Gastroesophageal sphincter (tissue), 4 donors: Measurements from ENCODE around the gene EFR3B. TPM values are rescaled to one million over a fixed set of nuclear protein-coding genes. Genes with fewer than 3 reads are reported as not detected.

ENCODE experiments used
- ATAC-seq: fragments of 150-250 bp; one replicate; pipeline ENCODE4 v1.9.1; 2016; ENCODE audit warnings: mild to moderate bottlenecking, moderate library complexity
- H3K27ac ChIP-seq, 4 donors: fragments of 200-600 bp; sonication (generic) in 3 of 4; 1 replicate in 3 of 4; 2 replicates in 1 of 4; pipeline ENCODE4 v1.5.1; 2016 to 2019
- H3K27me3 ChIP-seq: fragments of 200-600 bp; sonication (generic); one replicate; pipeline ENCODE4 v1.5.1; 2019
- H3K36me3 ChIP-seq, 2 donors: fragments of 200-600 bp; sonication (generic); one replicate each; pipeline ENCODE4 v1.5.1; 2019; ENCODE audit warnings: control low read depth in 1 of 2
- H3K4me1 ChIP-seq, 3 donors: fragments of 200-600 bp; sonication (generic); 1 replicate in 2 of 3; 2 replicates in 1 of 3; pipeline ENCODE4 v1.5.1; 2016 to 2019; ENCODE audit warnings: control low read depth in 2 of 3
- H3K4me3 ChIP-seq, 2 donors: fragments of 200-600 bp; sonication (generic); one replicate each; pipeline ENCODE4 v1.5.1; 2019; ENCODE audit warnings: mild to moderate bottlenecking in 1 of 2, moderate library complexity in 1 of 2
- H3K9me3 ChIP-seq, 3 donors: fragments of 200-600 bp; sonication (generic); one replicate each; pipeline ENCODE4 v1.5.1; 2017 to 2019; ENCODE audit warnings: control low read depth in 2 of 3
- CTCF ChIP-seq, 4 experiments: fragments of 200-600 bp in 2 of 4; fragments of 450-650 bp in 2 of 4; sonication (generic) in 1 of 4; IDR thresholded peaks; one replicate each; pipeline ENCODE4 v1.5.1; 2017 to 2019; ENCODE audit warnings: antibody characterized with exemption in 4 of 4, mild to moderate bottlenecking in 2 of 4, moderate library complexity in 2 of 4
- EP300 ChIP-seq: sonication (generic); formaldehyde crosslinking; IDR thresholded peaks from one replicate; pipeline ENCODE4 v1.6.1; 2017; ENCODE audit warnings: antibody characterized with exemption, mild to moderate bottlenecking
- POLR2A ChIP-seq, 2 donors: fragments of 450-650 bp; IDR thresholded peaks; one replicate each; pipeline ENCODE4 v1.6.1; 2017; ENCODE audit warnings: antibody characterized with exemption in 2 of 2, mild to moderate bottlenecking in 2 of 2, moderate library complexity in 1 of 2
- POLR2AphosphoS5 ChIP-seq: sonication (generic); formaldehyde crosslinking; IDR thresholded peaks from one replicate; pipeline ENCODE4 v1.6.1; 2017; ENCODE audit warnings: antibody characterized with exemption
- WGBS, 2 donors: methylation state at CpG; one replicate each; pipeline ENCODE4 v1.1.5; 2018; ENCODE audit warnings: low coverage in 1 of 2; 5-methylcytosine and 5-hydroxymethylcytosine counted together
- total RNA-seq, 4 donors: library from RNA; depleted of rRNA; stranded (reverse); fragments of >200 nt; gene quantifications; one replicate each; pipeline ENCODE4 v1.1.0, GENCODE V29; 2016

The EFR3B gene
- total RNA-seq, 4 donors from 2014 or later: 0.67 to 2.4 (median 1.5) TPM

- H3K4me1 ChIP-seq: no peaks in the 10 kb centered on the region
- ATAC-seq: no peak
- H3K27me3 ChIP-seq: no peaks in the 10 kb centered on the region
- TF ChIP-seq POLR2AphosphoS5 (no peak), POLR2A (IDR thresholded peaks at IDR 0.05) (no peak), EP300 (no peak), CTCF (IDR thresholded peaks at IDR 0.05) (no peak)
- no peaks in the 10 kb centered on the region for H3K36me3 ChIP-seq
- H3K4me3 ChIP-seq: no peak overlapping the region
- no peaks in the 10 kb centered on the region for H3K9me3 ChIP-seq
- no peak overlapping the region for H3K27ac ChIP-seq
Measured at GRCh38 chr2:25050128-25050527, 8.3 kb downstream of the EFR3B start.

GRCh38 chr2:25053041-25053440 lies 11.2 kb downstream of the EFR3B start:
- Histone ChIP-seq H3K27ac (no peak overlapping the region), H3K36me3 (no peaks in the 10 kb centered on the region), H3K4me1 (no peaks in the 10 kb centered on the region), H3K4me3 (no peak overlapping the region), H3K27me3 (no peaks in the 10 kb centered on the region), H3K9me3 (no peaks in the 10 kb centered on the region)
- WGBS, 2 donors: 57% methylated on average over 1 of the region's 3 CpGs; no CpG with 5 or more reads in 1 of the 2 donors
- TF ChIP-seq CTCF (IDR thresholded peaks at IDR 0.05) (no peak), POLR2AphosphoS5 (no peak), POLR2A (IDR thresholded peaks at IDR 0.05) (no peak)
- ATAC-seq: no peak

- Histone ChIP-seq H3K9me3 (no peaks in the 10 kb centered on the region), H3K27ac (no peak overlapping the region), H3K4me3 (no peak overlapping the region), H3K27me3 (no peaks in the 10 kb centered on the region), H3K4me1 (no peaks in the 10 kb centered on the region), H3K36me3 (no peaks in the 10 kb centered on the region)
- TF ChIP-seq POLR2A (IDR thresholded peaks at IDR 0.05) (no peak), POLR2AphosphoS5 (no peak), EP300 (no peak), CTCF (IDR thresholded peaks at IDR 0.05) (no peak)
- no peak for ATAC-seq
- WGBS, 2 donors: 63 to 85% methylated on average over 2 to 4 of the region's 4 CpGs
Measured at GRCh38 chr2:25054720-25055119, 12.8 kb downstream of the EFR3B start.

- TF ChIP-seq CTCF (IDR thresholded peaks at IDR 0.05) (no peak), EP300 (no peak), POLR2AphosphoS5 (no peak), POLR2A (IDR thresholded peaks at IDR 0.05) (no peak)
- ATAC-seq: no peak
- Histone ChIP-seq H3K9me3 (no peaks in the 10 kb centered on the region), H3K4me3 (no peak overlapping the region), H3K4me1 (no peaks in the 10 kb centered on the region), H3K36me3 (no peaks in the 10 kb centered on the region), H3K27ac (no peak overlapping the region), H3K27me3 (no peaks in the 10 kb centered on the region)
- 73 to 85% methylated on average over 9 of the region's 9 CpGs for WGBS, 2 donors
Measured at GRCh38 chr2:25055376-25055920, 13.6 kb downstream of the EFR3B start.

GRCh38 chr2:25056098-25056821 lies 14.4 kb downstream of the EFR3B start:
- Histone ChIP-seq H3K4me3 (no peak overlapping the region), H3K27ac (no peak overlapping the region), H3K9me3 (no peaks in the 10 kb centered on the region), H3K36me3 (no peaks in the 10 kb centered on the region), H3K27me3 (no peaks in the 10 kb centered on the region), H3K4me1 (no peaks in the 10 kb centered on the region)
- no peak for TF ChIP-seq POLR2A (IDR thresholded peaks at IDR 0.05)
- no peak for TF ChIP-seq POLR2AphosphoS5
- TF ChIP-seq EP300: no peak
- TF ChIP-seq CTCF (IDR thresholded peaks at IDR 0.05): no peak
- no peak for ATAC-seq
- WGBS, 2 donors: 70 to 80% methylated on average over 7 of the region's 9 CpGs
